Activated CD8-positive, alpha-beta T cell treated with anti-CD3 and anti-CD28 coated beads, Interleukin-2, amount 10 ng/mL, durations not matched to agents 7 days and 5 days (primary cell): ENCODE data around the gene OPN1LW. TPM values are rescaled to one million over a fixed set of nuclear protein-coding genes. Genes with fewer than 3 reads are reported as not detected.
"Not testable (repeated sequence)": the region's sequence is repeated elsewhere in the genome, so short reads cannot be mapped to it uniquely, and the experiment has no call there.

Source experiments
- ATAC-seq: fragments of 150-1000 bp; cut with Tn5 transposase; one replicate; pipeline ENCODE4 v1.10.0; 2021; ENCODE audit warnings: moderate library complexity
- CTCF ChIA-PET: fragments of 350-600 bp; sonication (Branson Sonifier 250); formaldehyde crosslinking; loops from one replicate; lab custom pipeline; 2021; ENCODE audit warnings: antibody characterized with exemption; lab: Charles Lee
- POLR2A ChIA-PET: fragments of 350-600 bp; sonication (Branson Sonifier 250); formaldehyde crosslinking; loops from one replicate; lab custom pipeline; 2021; ENCODE audit warnings: antibody characterized with exemption; lab: Charles Lee
- DNase-seq: peaks from one replicate; pipeline ENCODE4 v3.0.0-alpha.2; 2020
- H3K27ac Mint-ChIP-seq: one replicate; pipeline ENCODE4 v1.8.0; 2021; ENCODE audit warnings: mild to moderate bottlenecking, mixed read lengths
- H3K27me3 Mint-ChIP-seq: one replicate; pipeline ENCODE4 v1.8.0; 2021; ENCODE audit warnings: low read depth, mixed read lengths
- H3K36me3 Mint-ChIP-seq: one replicate; pipeline ENCODE4 v1.8.0; 2021; ENCODE audit warnings: low read depth, mixed read lengths
- H3K4me1 Mint-ChIP-seq: one replicate; pipeline ENCODE4 v1.8.0; 2021; ENCODE audit warnings: low read depth, mixed read lengths
- H3K4me3 Mint-ChIP-seq: one replicate; pipeline ENCODE4 v1.8.0; 2021; ENCODE audit warnings: mild to moderate bottlenecking, mixed read lengths
- H3K9me3 Mint-ChIP-seq: one replicate; pipeline ENCODE4 v1.8.0; 2022; ENCODE audit warnings: mixed read lengths; ENCODE audit not compliant: insufficient read depth
- total RNA-seq, 2 experiments: library from RNA; stranded (reverse); gene quantifications; one replicate each; pipeline ENCODE4 v1.2.3, GENCODE V29; 2021

Gene OPN1LW
- not detected for total RNA-seq

DNA sequence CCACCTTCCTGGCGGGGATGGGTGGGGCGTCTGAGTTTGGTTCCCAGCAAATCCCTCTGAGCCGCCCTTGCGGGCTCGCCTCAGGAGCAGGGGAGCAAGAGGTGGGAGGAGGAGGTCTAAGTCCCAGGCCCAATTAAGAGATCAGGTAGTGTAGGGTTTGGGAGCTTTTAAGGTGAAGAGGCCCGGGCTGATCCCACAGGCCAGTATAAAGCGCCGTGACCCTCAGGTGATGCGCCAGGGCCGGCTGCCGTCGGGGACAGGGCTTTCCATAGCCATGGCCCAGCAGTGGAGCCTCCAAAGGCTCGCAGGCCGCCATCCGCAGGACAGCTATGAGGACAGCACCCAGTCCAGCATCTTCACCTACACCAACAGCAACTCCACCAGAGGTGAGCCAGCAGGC is at the start of gene OPN1LW:
Gene OPN1LW (plus strand): TSS at position 234 of the 400 bp plus-strand sequence. CDS start 41 bp downstream, at position 275.
- H3K9me3 Mint-ChIP-seq, H3K4me1 Mint-ChIP-seq, ATAC-seq, DNase-seq, CTCF ChIA-PET, H3K4me3 Mint-ChIP-seq, H3K27ac Mint-ChIP-seq, H3K36me3 Mint-ChIP-seq, H3K27me3 Mint-ChIP-seq, POLR2A ChIA-PET: not testable (repeated sequence)

DNA sequence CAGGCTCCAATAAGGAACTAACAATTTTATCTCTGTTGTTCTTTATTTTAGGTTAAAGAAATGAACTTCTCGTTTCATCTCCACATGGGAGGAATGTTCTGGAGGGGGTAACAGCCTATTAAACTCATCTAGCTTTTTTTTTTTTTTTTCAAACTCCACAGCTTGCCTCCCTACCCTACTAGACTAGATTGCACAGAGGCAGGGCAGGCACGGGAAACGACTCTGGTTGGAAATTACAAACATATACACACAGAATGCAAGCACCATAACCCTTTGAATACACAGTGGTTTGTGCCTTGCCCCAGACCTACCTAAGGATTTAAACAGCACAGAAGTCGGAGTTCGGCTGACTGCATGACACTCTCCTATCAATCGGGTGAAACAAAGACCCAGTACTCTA is 49.2 kb upstream of the OPN1LW start:
- Mint-ChIP-seq H3K36me3 (peaks cover 26% of the 10 kb centered on the region), H3K27me3 (peaks cover 4% of the 10 kb centered on the region), H3K27ac (peak overlapping the region; percentile 13), H3K9me3 (no peaks in the 10 kb centered on the region), H3K4me1 (peaks cover 60% of the 10 kb centered on the region), H3K4me3 (peak overlapping the region; percentile 85)
- ChIA-PET POLR2A (interaction anchor here (1.1 kb wide), 1 partner anchor 167 kb away, joined by 3 read pairs; no protein-coding TSS in a partner anchor), CTCF (interaction anchor here (1.3 kb wide), 1 partner anchor 81 kb away, joined by 3 read pairs; no protein-coding TSS in a partner anchor)
- ATAC-seq (no peak), DNase-seq (no peak)

DNA sequence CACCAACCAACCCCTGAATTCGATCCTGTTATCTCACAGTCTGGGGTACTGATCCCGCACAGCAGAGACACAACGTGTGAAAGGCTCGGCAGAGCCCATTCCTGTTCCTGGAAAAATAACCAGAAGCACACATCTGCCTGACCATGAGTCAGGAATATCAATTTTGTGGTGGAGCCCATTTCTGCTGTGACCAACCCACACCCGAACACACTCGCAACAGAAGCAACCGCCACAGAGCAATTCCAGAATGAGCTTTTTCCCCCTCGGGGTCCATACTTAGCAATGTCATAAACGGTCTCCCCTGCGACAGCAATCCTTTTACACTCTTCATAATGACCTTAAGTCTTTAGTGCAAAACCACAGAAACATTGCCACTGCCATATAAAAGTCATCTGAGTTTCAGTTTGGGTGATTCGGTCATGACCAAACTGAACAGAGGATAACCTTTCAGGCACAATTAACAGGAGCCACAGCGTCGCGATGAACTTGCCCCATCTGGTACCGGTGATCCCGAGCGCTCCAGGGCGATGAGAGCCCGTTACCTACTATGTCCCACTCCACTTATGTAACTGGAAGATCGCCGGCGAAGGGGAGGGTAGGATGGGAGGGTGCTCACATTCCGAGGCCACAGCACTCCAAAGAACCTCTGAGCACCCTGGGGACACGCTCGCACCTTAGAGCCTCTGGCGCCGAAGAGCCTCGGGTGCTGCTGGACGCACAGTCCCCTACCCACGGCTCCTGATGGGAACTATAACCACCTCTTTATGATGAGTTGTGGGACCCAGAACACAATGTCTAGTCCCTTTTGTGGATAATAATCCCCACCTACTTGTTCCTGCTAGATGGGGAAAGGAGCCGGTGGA is 47.7 kb upstream of the OPN1LW start:
- CTCF ChIA-PET, result no interaction called here

DNA sequence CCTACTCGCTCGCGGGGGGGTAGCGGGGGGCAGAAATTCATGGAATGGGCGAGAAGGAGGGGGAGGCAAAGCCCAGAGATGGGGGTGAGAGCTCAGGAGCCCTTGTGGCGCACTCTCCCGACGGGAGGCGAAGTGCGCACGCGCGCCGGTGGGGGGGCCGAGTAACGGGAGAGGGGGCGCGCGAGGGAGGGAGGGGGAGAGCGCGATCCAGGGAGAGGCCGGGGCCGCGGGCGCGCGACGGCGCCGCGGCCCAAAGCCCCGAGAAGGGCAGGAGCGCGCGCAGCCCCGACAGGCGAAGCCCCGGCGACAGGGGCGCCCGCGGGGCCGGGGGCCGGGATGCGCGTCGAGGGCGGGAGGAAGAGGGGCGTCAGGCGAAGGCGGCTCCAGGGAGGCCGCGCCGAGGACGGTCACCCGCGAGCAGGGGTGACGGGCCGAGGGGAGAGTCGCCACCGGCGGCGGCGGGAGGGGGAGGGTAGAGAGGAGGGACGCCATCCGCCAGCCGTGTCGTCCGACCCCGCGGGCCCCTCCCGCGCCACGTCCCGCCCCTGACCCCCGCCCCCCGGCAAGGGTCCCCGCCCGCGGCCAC is 46.9 kb upstream of the OPN1LW start:
- H3K36me3 Mint-ChIP-seq, result peaks cover 18% of the 10 kb centered on the region
- ChIA-PET CTCF (no interaction called here), POLR2A (interaction anchor here (1.0 to 1.7 kb wide), 4 partner anchors 17 to 123 kb away, joined by 3 to 8 read pairs (median 4); no protein-coding TSS in a partner anchor)
- peak overlapping the region; percentile 85 for H3K4me3 Mint-ChIP-seq
- H3K27ac Mint-ChIP-seq, result peak overlapping the region; percentile 88
- H3K4me1 Mint-ChIP-seq, result peaks cover 48% of the 10 kb centered on the region
- ATAC-seq, result peak; percentile 18
- peak; percentile 60 for DNase-seq
- H3K9me3 Mint-ChIP-seq, result no peaks in the 10 kb centered on the region
- peaks cover 7% of the 10 kb centered on the region for H3K27me3 Mint-ChIP-seq

More for the DNA sequence above, 47.7 kb upstream of the OPN1LW start:
- Mint-ChIP-seq H3K27me3 (peaks cover 7% of the 10 kb centered on the region), H3K27ac (peak overlapping the region; percentile 88), H3K4me3 (peak overlapping the region; percentile 85), H3K9me3 (no peaks in the 10 kb centered on the region), H3K4me1 (peaks cover 53% of the 10 kb centered on the region), H3K36me3 (peaks cover 18% of the 10 kb centered on the region)
- POLR2A ChIA-PET, result interaction anchor here (1.4 to 1.7 kb wide), 2 partner anchors 27 to 39 kb away, joined by 5 to 8 read pairs; no protein-coding TSS in a partner anchor
- DNase-seq, result peak; percentile 23
- ATAC-seq, result no peak

DNA sequence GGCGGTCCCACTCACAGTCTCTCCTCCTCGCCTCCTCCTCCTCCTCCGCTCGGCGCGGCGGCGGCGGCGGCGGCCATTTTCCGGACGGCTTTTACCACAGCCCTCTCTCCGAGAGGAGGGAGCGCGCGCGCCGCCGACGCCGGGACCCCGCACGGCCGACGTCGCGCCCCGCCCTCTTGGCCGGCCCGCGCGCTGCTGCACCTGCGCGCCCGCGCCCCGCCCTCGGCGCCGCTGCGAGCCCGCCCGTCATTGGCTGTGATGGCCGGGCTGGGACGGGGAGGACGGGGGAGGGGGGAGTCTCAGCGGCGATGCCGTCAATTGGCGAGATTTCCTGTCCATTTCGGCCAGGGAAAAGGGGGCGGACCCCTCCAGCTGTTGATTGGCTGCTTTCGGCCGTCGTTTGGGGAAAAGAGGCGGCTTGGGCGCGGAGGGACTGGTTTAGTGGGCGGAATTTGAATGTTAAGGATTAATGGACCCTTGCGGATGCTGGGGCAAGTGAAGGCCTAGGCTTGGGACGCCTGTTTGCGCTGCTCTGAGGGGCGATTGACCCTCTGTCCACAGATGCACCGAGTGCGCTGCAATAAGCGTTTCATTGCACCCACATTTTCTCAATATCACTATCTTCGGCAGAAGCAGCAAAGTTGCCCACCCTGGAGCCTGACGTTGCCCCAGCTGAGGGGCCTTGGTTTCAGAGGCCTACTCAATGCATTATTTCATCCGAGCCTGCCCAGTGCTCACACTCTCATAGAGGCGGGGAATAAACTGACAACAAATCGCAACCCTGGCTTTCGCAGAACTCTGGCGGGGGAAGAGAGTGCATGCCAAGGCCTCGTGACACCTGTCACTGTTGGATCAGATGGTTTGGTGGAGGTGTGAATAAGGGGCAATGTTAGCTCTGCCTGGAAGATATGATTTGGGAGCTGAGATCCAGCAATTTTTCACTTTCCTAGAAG is 46.2 kb upstream of the OPN1LW start, which contains the start of gene MECP2:
Gene MECP2 (minus strand): TSS at position 129 of the 953 bp plus-strand sequence.
- Mint-ChIP-seq H3K4me3 (peak within 1 kb of the TSS; percentile 85), H3K27ac (peak within 1 kb of the TSS; percentile 88), H3K27me3 (peaks cover 7% of the 10 kb centered on the region), H3K9me3 (no peaks in the 10 kb centered on the region), H3K4me1 (peaks cover 40% of the 10 kb centered on the region), H3K36me3 (peaks cover 15% of the 10 kb centered on the region)
- ATAC-seq, result peak; percentile 94
- DNase-seq, result peak; percentile 92
- ChIA-PET CTCF (interaction anchor here (0.9 to 1.3 kb wide), 2 partner anchors 8 to 39 kb away, joined by 3 read pairs; no protein-coding TSS in a partner anchor), POLR2A (interaction anchor here (1.0 to 1.7 kb wide), 4 partner anchors 16 to 124 kb away, joined by 3 to 8 read pairs (median 4); no protein-coding TSS in a partner anchor)

DNA sequence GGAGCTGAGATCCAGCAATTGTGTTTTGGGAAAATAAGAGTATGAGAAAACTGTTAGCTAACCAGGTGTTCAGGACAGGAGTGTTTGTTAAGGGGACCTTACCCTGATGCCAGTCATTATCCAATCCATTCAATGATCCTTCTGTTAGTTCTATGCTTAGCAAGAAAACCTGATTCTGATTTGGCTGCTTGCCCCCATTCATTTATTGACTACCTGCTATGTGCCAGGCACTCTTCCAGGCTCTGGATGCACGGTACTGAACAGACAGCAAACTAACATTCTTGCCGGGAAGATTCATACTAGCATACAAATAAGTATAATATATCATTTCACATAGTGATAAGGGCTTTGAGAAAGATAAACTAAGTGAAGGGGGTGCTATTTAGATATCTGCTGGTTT is 45.5 kb upstream of the OPN1LW start:
- no peak for ATAC-seq
- no peak for DNase-seq
- Mint-ChIP-seq H3K4me1 (peaks cover 36% of the 10 kb centered on the region), H3K27me3 (peaks cover 7% of the 10 kb centered on the region), H3K36me3 (peaks cover 13% of the 10 kb centered on the region), H3K27ac (peak overlapping the region; percentile 84), H3K9me3 (no peaks in the 10 kb centered on the region), H3K4me3 (peak overlapping the region; percentile 78)
- ChIA-PET CTCF (interaction anchor here (0.9 to 1.3 kb wide), 2 partner anchors 9 to 38 kb away, joined by 3 read pairs; no protein-coding TSS in a partner anchor), POLR2A (interaction anchor here (1.1 kb wide), 1 partner anchor 16 kb away, joined by 3 read pairs; no protein-coding TSS in a partner anchor)

DNA sequence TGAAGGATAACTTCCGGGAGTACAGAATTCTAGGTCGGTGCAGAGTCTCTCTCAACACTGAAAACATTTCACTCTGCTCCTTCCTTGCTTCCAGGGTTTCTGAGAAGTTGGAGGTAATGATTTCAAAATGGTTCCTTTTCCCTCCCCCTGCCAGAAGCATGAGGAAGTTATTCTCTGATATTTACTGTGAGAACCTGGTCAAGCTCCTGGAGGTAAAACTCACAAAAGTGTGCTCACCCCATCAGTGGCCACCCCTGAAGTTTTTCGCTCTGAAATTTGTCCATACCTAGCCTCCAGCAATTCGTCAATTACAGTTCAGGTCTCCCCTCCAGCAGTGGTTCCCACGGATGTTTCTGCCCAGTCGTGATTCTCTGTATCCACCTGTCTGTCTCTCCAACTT is 30.3 kb upstream of the OPN1LW start:
- ATAC-seq (no peak), DNase-seq (no peak)
- no peaks in the 10 kb centered on the region for H3K9me3 Mint-ChIP-seq
- H3K36me3 Mint-ChIP-seq, result no peaks in the 10 kb centered on the region
- H3K4me1 Mint-ChIP-seq, result peaks cover 3% of the 10 kb centered on the region
- H3K4me3 Mint-ChIP-seq, result no peak overlapping the region
- H3K27me3 Mint-ChIP-seq, result peaks cover 3% of the 10 kb centered on the region
- CTCF ChIA-PET, result no interaction called here
- no peak overlapping the region for H3K27ac Mint-ChIP-seq
- POLR2A ChIA-PET, result interaction anchor here (1.6 kb wide), 1 partner anchor 16 kb away, joined by 3 read pairs; the partner anchor contains the start of gene MECP2

DNA sequence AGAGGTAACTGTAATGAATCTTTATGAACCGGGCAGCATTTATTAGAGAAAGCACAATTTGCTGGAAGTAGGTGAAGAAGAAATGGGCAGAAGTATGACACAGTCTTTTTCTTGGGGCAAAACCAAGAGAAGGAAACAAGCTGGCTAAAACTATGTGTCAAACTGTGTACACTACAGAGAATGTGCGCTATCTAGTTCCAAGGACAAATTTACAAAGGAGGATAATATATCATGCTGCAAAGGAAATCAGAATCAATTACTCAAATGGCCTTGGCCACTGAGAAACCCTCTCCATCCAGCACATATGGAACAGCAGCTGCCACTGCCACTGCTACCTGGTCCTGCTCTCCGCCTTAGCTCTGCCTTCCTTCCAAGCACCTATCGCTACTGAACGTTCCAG is 29.4 kb upstream of the OPN1LW start:
- no peak overlapping the region for H3K27ac Mint-ChIP-seq
- ChIA-PET POLR2A (interaction anchor here (1.6 kb wide), 1 partner anchor 17 kb away, joined by 3 read pairs; the partner anchor contains the start of gene MECP2), CTCF (no interaction called here)

DNA sequence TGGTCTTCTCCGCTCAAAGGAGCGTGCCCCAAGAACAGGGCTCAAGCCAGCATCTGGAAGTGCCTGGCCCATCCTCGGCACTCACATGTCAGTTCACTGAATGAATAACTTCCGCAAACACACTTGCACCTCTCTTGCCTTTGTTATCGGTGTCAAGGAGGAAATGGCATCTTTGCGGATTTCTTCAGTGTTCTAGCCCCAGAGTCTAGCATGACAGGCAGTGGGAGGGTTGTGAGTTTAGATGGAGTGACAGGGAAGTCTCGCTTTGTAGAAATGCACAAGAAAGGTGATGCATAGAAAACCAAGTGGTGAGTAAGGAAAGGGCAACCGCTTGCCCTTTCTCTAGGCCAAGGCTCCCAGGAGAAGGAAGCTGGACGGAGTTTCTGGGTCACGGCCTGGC is 29.0 kb upstream of the OPN1LW start:
- H3K9me3 Mint-ChIP-seq, result no peaks in the 10 kb centered on the region
- no peak overlapping the region for H3K27ac Mint-ChIP-seq
- no peaks in the 10 kb centered on the region for H3K36me3 Mint-ChIP-seq
- ATAC-seq, result no peak
- H3K4me3 Mint-ChIP-seq, result no peak overlapping the region
- H3K27me3 Mint-ChIP-seq, result peaks cover 1% of the 10 kb centered on the region
- ChIA-PET CTCF (no interaction called here), POLR2A (interaction anchor here (1.6 kb wide), 1 partner anchor 17 kb away, joined by 3 read pairs; the partner anchor contains the start of gene MECP2)
- H3K4me1 Mint-ChIP-seq, result peaks cover 3% of the 10 kb centered on the region
- no peak for DNase-seq

More for the DNA sequence above, 29.4 kb upstream of the OPN1LW start:
- Mint-ChIP-seq H3K4me1 (peaks cover 3% of the 10 kb centered on the region), H3K4me3 (no peak overlapping the region), H3K36me3 (no peaks in the 10 kb centered on the region), H3K27me3 (peaks cover 1% of the 10 kb centered on the region), H3K9me3 (no peaks in the 10 kb centered on the region)
- DNase-seq, result no peak
- ATAC-seq, result no peak

DNA sequence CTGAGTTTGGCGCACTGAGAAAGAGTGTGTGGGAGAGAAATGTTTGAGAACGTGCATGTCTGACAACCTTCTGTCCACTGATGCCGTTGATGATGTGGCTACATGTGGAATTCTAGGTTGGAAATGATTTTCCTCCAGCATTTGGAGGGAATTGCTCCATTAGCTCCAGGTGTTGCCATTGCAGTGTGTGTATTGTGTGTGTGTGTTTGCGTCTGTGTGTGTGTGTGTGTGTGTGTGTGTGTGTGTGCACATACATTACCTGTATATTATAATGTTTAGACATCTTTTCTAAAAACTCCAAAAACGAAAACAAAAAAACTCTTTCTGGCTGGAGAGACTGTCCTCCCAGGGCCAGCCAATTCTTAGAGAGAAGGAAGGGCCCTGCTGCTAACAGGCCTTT is 28.3 kb upstream of the OPN1LW start:
- DNase-seq, result no peak
- Mint-ChIP-seq H3K27me3 (peaks cover 1% of the 10 kb centered on the region), H3K27ac (no peak overlapping the region), H3K4me3 (no peak overlapping the region), H3K36me3 (no peaks in the 10 kb centered on the region), H3K4me1 (peaks cover 3% of the 10 kb centered on the region), H3K9me3 (no peaks in the 10 kb centered on the region)
- POLR2A ChIA-PET, result no interaction called here
- no peak for ATAC-seq
- CTCF ChIA-PET, result no interaction called here
